Measurements from ENCODE around the gene SSBP3. TPM values are rescaled to one million over a fixed set of nuclear protein-coding genes. Genes with fewer than 3 reads are reported as not detected.

SSBP3 gene
- total and polyA plus RNA-seq, 9 of the 15 experiments (the other 6 are each of a cell fraction or from before 2014, with no cell fraction given) = 8.7 to 108 (median 33.8) TPM

DNA sequence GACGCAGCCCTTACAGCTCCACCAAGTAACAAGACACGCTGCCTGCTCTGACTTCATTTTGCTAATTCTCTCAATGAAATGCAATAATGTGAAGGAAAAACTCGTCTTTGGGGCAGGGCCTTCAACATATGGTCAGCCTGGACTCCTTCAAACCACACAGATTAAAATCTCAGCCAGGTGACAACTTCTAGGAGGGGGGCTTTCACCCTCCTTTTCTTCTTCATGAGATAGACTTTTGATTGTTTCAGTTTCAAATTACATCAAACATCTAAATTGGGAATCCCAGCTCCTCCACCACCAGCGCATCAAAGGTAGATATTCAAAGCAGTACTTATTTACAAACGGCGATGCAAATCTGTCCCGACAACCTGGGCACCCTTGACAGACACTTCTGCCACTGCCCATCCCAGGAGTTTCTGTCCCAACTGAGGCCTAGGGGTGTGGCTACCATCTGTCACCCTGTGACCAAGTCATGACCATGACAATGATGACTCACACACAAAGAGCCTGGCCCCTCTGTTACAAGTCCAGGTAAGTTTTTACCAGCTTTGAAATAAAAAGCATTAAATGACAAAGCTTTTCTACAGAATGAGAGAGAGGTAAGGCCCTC, 29.7 kb downstream of the SSBP3 start (continued):
- TF ChIP-seq MLLT1 (IDR thresholded peaks at IDR 0.05) = no peak
- TF ChIP-seq PYGO2 (tag; IDR thresholded peaks at IDR 0.05) = 0 out of 2 replicates have a peak, but pooled peaks have one; percentile 28
- peak; percentile 63 for TF ChIP-seq FOS (IDR thresholded peaks at IDR 0.05; ENCODE audit: extremely low read depth, insufficient read length)
- peak in 1 of 2 experiments; percentile 57; a peak in 1 of 4 replicates for TF ChIP-seq MNT (conservative IDR thresholded peaks at IDR 0.05)
- no peak for TF ChIP-seq ATF1 (CRISPR knock-in tag; IDR thresholded peaks at IDR 0.05)
- TF ChIP-seq ATF1 (tag; IDR thresholded peaks at IDR 0.05) = peak; percentile 65; the same call in 1 of the 2 replicates
- 0 out of 2 replicates have a peak, but pooled peaks have one; percentile 15 for TF ChIP-seq CREM (IDR thresholded peaks at IDR 0.05; ENCODE audit: low read depth)
- TF ChIP-seq ZNF384 (IDR thresholded peaks at IDR 0.05; ENCODE audit: low read depth, low read length) = no peak
- TF ChIP-seq, protein P1, sequence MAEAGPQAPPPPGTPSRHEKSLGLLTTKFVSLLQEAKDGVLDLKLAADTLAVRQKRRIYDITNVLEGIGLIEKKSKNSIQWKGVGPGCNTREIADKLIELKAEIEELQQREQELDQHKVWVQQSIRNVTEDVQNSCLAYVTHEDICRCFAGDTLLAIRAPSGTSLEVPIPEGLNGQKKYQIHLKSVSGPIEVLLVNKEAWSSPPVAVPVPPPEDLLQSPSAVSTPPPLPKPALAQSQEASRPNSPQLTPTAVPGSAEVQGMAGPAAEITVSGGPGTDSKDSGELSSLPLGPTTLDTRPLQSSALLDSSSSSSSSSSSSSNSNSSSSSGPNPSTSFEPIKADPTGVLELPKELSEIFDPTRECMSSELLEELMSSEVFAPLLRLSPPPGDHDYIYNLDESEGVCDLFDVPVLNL (CRISPR knock-in tag; IDR thresholded peaks at IDR 0.05; ENCODE audit: low read depth) = no peak
- no peak for TF ChIP-seq TCF7L2 (IDR thresholded peaks at IDR 0.05; ENCODE audit: low read depth, low read length)
- TF ChIP-seq, protein P2, sequence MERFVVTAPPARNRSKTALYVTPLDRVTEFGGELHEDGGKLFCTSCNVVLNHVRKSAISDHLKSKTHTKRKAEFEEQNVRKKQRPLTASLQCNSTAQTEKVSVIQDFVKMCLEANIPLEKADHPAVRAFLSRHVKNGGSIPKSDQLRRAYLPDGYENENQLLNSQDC (CRISPR knock-in tag; IDR thresholded peaks at IDR 0.05) = no peak
- TF ChIP-seq, protein P3, sequence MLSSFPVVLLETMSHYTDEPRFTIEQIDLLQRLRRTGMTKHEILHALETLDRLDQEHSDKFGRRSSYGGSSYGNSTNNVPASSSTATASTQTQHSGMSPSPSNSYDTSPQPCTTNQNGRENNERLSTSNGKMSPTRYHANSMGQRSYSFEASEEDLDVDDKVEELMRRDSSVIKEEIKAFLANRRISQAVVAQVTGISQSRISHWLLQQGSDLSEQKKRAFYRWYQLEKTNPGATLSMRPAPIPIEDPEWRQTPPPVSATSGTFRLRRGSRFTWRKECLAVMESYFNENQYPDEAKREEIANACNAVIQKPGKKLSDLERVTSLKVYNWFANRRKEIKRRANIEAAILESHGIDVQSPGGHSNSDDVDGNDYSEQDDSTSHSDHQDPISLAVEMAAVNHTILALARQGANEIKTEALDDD (IDR thresholded peaks at IDR 0.05) = no peak
- TF ChIP-seq HMG20A (CRISPR knock-in tag; conservative IDR thresholded peaks at IDR 0.05) = no peak
- TF ChIP-seq ZNF785 (CRISPR knock-in tag; IDR thresholded peaks at IDR 0.05) = no peak
- no peak for TF ChIP-seq NBN (IDR thresholded peaks at IDR 0.05; ENCODE audit: low read depth)
- no peak for TF ChIP-seq SIX5 (IDR thresholded peaks at IDR 0.05; ENCODE audit: borderline replicate concordance in 1 of 2, insufficient read depth in 1 of 2, low read depth in 1 of 2, low read length in 2 of 2)
- no peak for TF ChIP-seq ZNF347 (CRISPR knock-in tag; IDR thresholded peaks at IDR 0.05; ENCODE audit: low read depth)
- no peak for TF ChIP-seq DIDO1 (tag; IDR thresholded peaks at IDR 0.05; ENCODE audit: low read depth)
- TF ChIP-seq ZEB2 (IDR thresholded peaks at IDR 0.05) = no peak
- no peak for TF ChIP-seq BCLAF1 (IDR thresholded peaks at IDR 0.05; ENCODE audit: borderline replicate concordance in 1 of 2, control insufficient read depth in 1 of 2, low read depth in 2 of 2, low read length in 1 of 2)
